Lung microvascular endothelial cell (primary cell): ENCODE measurements around the gene C2orf80. TPM values are rescaled to one million over a fixed set of nuclear protein-coding genes. Genes with fewer than 3 reads are reported as not detected.
"Not testable (repeated sequence)": the region's sequence is repeated elsewhere in the genome, so short reads cannot be mapped to it uniquely, and the experiment has no call there.

Source experiments
- DNase-seq, 2 donors: peaks; one replicate each; pipeline versions ENCODE4 v3.0.0 to v3.0.0-alpha.2; 2010; ENCODE audit warnings: low read depth in 2 of 2
- total RNA-seq: library from RNA; depleted of rRNA; stranded (reverse); fragments of >200 nt; gene quantifications from 2 replicates; pipeline ENCODE4 v1.2.1, GENCODE V29; 2014

C2orf80 gene
- total RNA-seq, 1 donor from 2014 or later, result not detected

- no peak for DNase-seq
These were observed 53.8 kb downstream of the C2orf80 start for GRCh38 chr2:208135794-208136715.

- DNase-seq, result no peak
These were observed 54.8 kb downstream of the C2orf80 start for GRCh38 chr2:208134928-208135586.

GRCh38 chr2:208130712-208131110, 59.1 kb downstream of the C2orf80 start:
- no peak for DNase-seq

- DNase-seq, result peak in 1 of 2 donors; percentile 29
These were observed 59.8 kb downstream of the C2orf80 start, which contains the start of gene CRYGC for GRCh38 chr2:208129744-208130711. CRYGC (minus strand) TSS chr2:208129828; CDS start chr2:208129792, 36 bp downstream.

- DNase-seq, result no peak
These were observed 61.7 kb downstream of the C2orf80 start for GRCh38 chr2:208128136-208128535.

GRCh38 chr2:208127090-208127489, 62.7 kb downstream of the C2orf80 start:
- DNase-seq, result no peak

- no peak for DNase-seq
These were observed 64.6 kb downstream of the C2orf80 start for GRCh38 chr2:208125251-208125650.

GRCh38 chr2:208124013-208124715, 65.7 kb downstream of the C2orf80 start, which contains the start of gene CRYGD:
CRYGD (minus strand) TSS chr2:208124524; CDS start chr2:208124473, 51 bp downstream.
- not testable (repeated sequence) for DNase-seq

GRCh38 chr2:208122248-208122647, 67.6 kb downstream of the C2orf80 start:
- DNase-seq, result no peak

- no peak for DNase-seq
These were observed 70.9 kb downstream of the C2orf80 start for GRCh38 chr2:208118918-208119317.

- DNase-seq, result not testable (repeated sequence)
These were observed 72.4 kb downstream of the C2orf80 start for GRCh38 chr2:208117390-208117789.

Other genes starting within 250 kb of the C2orf80 start
- gene PLEKHM3, start 164.5 kb downstream of the C2orf80 start, total RNA-seq, result 7.0 and 16.5 TPM in 2 replicates
- gene CRYGD, start 65.5 kb downstream of the C2orf80 start, total RNA-seq, result not detected in 2 replicates
- gene CRYGC, start 60.2 kb downstream of the C2orf80 start, total RNA-seq, result not detected in 2 replicates
- gene CRYGB, start 43.9 kb downstream of the C2orf80 start, total RNA-seq, result not detected in 2 replicates
- not detected in 2 replicates for gene CRYGA, start 26.4 kb downstream of the C2orf80 start, total RNA-seq
- gene IDH1, start 65.0 kb upstream of the C2orf80 start, total RNA-seq, result 69.2 and 86.3 TPM in 2 replicates
- 17.9 and 21.6 TPM in 2 replicates for gene PIKFYVE, start 76.2 kb upstream of the C2orf80 start, total RNA-seq
- gene PTH2R, start 216.8 kb upstream of the C2orf80 start, total RNA-seq, result not detected in 2 replicates